ENCODE measurements around the gene TEX10.

Gene TEX10

DNA sequence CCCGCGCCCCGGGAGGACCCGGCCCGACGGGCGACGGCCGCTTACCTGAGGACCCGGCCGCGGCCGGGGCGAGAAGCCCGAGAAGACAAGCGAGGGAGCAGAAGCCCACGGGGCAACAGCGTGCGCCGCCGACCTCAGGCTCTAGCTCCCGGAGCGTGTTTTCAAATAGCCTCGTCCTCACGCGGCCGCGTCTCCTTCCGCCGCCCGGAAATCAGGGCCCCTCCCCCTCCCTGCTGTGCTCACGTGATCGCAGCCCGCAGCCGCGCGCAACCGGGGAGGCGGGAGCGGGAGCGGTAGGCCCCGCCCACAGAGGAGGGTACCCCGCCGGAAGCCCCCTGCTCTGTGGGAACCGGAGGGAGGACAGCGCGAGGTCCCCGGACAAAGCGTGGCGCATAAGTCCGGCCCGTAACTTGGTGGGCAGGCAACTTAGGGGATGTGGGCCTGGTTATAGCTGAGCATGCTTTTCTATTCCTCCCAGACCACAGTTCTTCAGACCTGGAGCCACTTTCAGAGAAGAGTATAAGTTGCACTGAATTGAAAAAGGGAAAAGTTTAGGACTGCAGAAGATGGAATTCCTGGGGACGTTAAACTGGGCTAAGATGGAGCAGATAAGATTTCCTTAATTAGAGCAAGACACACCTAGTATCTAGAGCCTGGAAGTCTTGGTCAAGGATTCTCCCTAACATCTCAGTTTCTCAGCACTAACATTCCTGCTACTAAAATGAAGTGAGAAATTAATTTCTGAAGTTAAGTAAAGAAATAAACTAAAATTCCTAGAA is at the start of gene TEX10 (continued):
- TF ChIP-seq ZFP3 (tag by site-specific recombination; IDR thresholded peaks at IDR 0.05; ENCODE audit: low read depth) = no peak
- TF ChIP-seq ZNF24 (tag by site-specific recombination; IDR thresholded peaks at IDR 0.05) = peak; percentile 22; the same call in 1 of the 2 replicates
- no peak for TF ChIP-seq ZNF747 (tag by site-specific recombination; IDR thresholded peaks at IDR 0.05)
- TF ChIP-seq ZNF146 (tag by site-specific recombination; IDR thresholded peaks at IDR 0.05) = no peak
- peak; percentile 66; the same call in 1 of the 2 replicates for TF ChIP-seq ZNF501 (tag by site-specific recombination; IDR thresholded peaks at IDR 0.05)
- TF ChIP-seq, protein P1, sequence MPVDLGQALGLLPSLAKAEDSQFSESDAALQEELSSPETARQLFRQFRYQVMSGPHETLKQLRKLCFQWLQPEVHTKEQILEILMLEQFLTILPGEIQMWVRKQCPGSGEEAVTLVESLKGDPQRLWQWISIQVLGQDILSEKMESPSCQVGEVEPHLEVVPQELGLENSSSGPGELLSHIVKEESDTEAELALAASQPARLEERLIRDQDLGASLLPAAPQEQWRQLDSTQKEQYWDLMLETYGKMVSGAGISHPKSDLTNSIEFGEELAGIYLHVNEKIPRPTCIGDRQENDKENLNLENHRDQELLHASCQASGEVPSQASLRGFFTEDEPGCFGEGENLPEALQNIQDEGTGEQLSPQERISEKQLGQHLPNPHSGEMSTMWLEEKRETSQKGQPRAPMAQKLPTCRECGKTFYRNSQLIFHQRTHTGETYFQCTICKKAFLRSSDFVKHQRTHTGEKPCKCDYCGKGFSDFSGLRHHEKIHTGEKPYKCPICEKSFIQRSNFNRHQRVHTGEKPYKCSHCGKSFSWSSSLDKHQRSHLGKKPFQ (tag by site-specific recombination; IDR thresholded peaks at IDR 0.05) = no peak
- TF ChIP-seq, protein P2, sequence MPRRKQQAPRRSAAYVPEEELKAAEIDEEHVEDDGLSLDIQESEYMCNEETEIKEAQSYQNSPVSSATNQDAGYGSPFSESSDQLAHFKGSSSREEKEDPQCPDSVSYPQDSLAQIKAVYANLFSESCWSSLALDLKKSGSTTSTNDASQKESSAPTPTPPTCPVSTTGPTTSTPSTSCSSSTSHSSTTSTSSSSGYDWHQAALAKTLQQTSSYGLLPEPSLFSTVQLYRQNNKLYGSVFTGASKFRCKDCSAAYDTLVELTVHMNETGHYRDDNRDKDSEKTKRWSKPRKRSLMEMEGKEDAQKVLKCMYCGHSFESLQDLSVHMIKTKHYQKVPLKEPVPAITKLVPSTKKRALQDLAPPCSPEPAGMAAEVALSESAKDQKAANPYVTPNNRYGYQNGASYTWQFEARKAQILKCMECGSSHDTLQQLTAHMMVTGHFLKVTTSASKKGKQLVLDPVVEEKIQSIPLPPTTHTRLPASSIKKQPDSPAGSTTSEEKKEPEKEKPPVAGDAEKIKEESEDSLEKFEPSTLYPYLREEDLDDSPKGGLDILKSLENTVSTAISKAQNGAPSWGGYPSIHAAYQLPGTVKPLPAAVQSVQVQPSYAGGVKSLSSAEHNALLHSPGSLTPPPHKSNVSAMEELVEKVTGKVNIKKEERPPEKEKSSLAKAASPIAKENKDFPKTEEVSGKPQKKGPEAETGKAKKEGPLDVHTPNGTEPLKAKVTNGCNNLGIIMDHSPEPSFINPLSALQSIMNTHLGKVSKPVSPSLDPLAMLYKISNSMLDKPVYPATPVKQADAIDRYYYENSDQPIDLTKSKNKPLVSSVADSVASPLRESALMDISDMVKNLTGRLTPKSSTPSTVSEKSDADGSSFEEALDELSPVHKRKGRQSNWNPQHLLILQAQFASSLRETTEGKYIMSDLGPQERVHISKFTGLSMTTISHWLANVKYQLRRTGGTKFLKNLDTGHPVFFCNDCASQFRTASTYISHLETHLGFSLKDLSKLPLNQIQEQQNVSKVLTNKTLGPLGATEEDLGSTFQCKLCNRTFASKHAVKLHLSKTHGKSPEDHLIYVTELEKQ (tag by site-specific recombination; IDR thresholded peaks at IDR 0.05; ENCODE audit: borderline replicate concordance) = no peak
- no peak for TF ChIP-seq ZNF701 (tag by site-specific recombination; IDR thresholded peaks at IDR 0.05)
- TF ChIP-seq ZNF677 (tag by site-specific recombination; IDR thresholded peaks at IDR 0.05) = no peak
- no peak for TF ChIP-seq GFI1B (tag by site-specific recombination; IDR thresholded peaks at IDR 0.05)
- no peak for TF ChIP-seq ZNF112 (tag by site-specific recombination; IDR thresholded peaks at IDR 0.05)
- TF ChIP-seq, protein P3, sequence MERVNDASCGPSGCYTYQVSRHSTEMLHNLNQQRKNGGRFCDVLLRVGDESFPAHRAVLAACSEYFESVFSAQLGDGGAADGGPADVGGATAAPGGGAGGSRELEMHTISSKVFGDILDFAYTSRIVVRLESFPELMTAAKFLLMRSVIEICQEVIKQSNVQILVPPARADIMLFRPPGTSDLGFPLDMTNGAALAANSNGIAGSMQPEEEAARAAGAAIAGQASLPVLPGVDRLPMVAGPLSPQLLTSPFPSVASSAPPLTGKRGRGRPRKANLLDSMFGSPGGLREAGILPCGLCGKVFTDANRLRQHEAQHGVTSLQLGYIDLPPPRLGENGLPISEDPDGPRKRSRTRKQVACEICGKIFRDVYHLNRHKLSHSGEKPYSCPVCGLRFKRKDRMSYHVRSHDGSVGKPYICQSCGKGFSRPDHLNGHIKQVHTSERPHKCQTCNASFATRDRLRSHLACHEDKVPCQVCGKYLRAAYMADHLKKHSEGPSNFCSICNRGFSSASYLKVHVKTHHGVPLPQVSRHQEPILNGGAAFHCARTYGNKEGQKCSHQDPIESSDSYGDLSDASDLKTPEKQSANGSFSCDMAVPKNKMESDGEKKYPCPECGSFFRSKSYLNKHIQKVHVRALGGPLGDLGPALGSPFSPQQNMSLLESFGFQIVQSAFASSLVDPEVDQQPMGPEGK (tag by site-specific recombination; IDR thresholded peaks at IDR 0.05) = peak; percentile 91
- no peak for TF ChIP-seq ZNF560 (tag by site-specific recombination; IDR thresholded peaks at IDR 0.05; ENCODE audit: borderline replicate concordance)
- TF ChIP-seq EGR2 (tag by site-specific recombination; IDR thresholded peaks at IDR 0.05; ENCODE audit: low read depth) = peak; percentile 31
- TF ChIP-seq, protein P4, sequence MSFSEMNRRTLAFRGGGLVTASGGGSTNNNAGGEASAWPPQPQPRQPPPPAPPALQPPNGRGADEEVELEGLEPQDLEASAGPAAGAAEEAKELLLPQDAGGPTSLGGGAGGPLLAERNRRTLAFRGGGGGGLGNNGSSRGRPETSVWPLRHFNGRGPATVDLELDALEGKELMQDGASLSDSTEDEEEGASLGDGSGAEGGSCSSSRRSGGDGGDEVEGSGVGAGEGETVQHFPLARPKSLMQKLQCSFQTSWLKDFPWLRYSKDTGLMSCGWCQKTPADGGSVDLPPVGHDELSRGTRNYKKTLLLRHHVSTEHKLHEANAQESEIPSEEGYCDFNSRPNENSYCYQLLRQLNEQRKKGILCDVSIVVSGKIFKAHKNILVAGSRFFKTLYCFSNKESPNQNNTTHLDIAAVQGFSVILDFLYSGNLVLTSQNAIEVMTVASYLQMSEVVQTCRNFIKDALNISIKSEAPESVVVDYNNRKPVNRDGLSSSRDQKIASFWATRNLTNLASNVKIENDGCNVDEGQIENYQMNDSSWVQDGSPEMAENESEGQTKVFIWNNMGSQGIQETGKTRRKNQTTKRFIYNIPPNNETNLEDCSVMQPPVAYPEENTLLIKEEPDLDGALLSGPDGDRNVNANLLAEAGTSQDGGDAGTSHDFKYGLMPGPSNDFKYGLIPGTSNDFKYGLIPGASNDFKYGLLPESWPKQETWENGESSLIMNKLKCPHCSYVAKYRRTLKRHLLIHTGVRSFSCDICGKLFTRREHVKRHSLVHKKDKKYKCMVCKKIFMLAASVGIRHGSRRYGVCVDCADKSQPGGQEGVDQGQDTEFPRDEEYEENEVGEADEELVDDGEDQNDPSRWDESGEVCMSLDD (tag by site-specific recombination; IDR thresholded peaks at IDR 0.05) = peak; percentile 66; the same call in 1 of the 2 replicates
- TF ChIP-seq ZNF221 (tag by site-specific recombination; IDR thresholded peaks at IDR 0.05; ENCODE audit: borderline replicate concordance) = no peak
- TF ChIP-seq KLF16 (tag by site-specific recombination; IDR thresholded peaks at IDR 0.05) = peak; percentile 76
- TF ChIP-seq ZFP41 (tag by site-specific recombination; IDR thresholded peaks at IDR 0.05; ENCODE audit: borderline replicate concordance) = no peak
- 0 out of 2 replicates have a peak, but pooled peaks have one; percentile 44 for TF ChIP-seq PRDM1 (tag by site-specific recombination; IDR thresholded peaks at IDR 0.05)
- TF ChIP-seq KLF7 (tag by site-specific recombination; IDR thresholded peaks at IDR 0.05; ENCODE audit: borderline replicate concordance) = no peak
- TF ChIP-seq ZNF114 (tag by site-specific recombination; IDR thresholded peaks at IDR 0.05) = no peak
- TF ChIP-seq ZNF529 (tag by site-specific recombination; IDR thresholded peaks at IDR 0.05; ENCODE audit: insufficient replicate concordance) = no peak
- no peak for TF ChIP-seq BCL11B (tag by site-specific recombination; IDR thresholded peaks at IDR 0.05; ENCODE audit: low read depth)
- no peak for TF ChIP-seq YY2 (tag by site-specific recombination; IDR thresholded peaks at IDR 0.05)
- no peak for TF ChIP-seq ZSCAN16 (tag by site-specific recombination; IDR thresholded peaks at IDR 0.05)
